DND-41 (cell line): Measurements from ENCODE around the gene PISD.

Source experiments
- CTCF ChIP-seq: IDR thresholded peaks from 2 replicates; pipeline ENCODE4 v1.5.1; 2012; ENCODE audit warnings: borderline replicate concordance, low read length, moderate library complexity, mild to moderate bottlenecking; ENCODE audit not compliant: poor library complexity, severe bottlenecking; ENCODE audit errors: extremely low read depth
- EZH2 ChIP-seq: IDR thresholded peaks from 3 replicates; pipeline ENCODE4 v1.6.1; 2012; ENCODE audit warnings: borderline replicate concordance, low read depth, mild to moderate bottlenecking, moderate library complexity, low read length, inconsistent platforms; ENCODE audit not compliant: severe bottlenecking

GRCh38 chr22:31654408-31654807, 7.6 kb downstream of the PISD start:
- TF ChIP-seq CTCF (no peak), EZH2 (no peak)
